Occipital lobe (tissue), 2 donors: ENCODE results near the gene MT1F. TPM values are rescaled to one million over a fixed set of nuclear protein-coding genes. Genes with fewer than 3 reads are reported as not detected.
"Not testable (repeated sequence)": the region's sequence is repeated elsewhere in the genome, so short reads cannot be mapped to it uniquely, and the experiment has no call there.

Experiments
- DNase-seq: peaks from one replicate; lab custom pipeline; 2025; lab: John Stamatoyannopoulos, UW
- total RNA-seq: library from RNA; depleted of rRNA; stranded (reverse); fragments of >200 nt; gene quantifications from one replicate; pipeline ENCODE4 v1.2.3, GENCODE V29; 2014

MT1F gene
- total RNA-seq, 1 donor from 2014 or later, result 2.5 TPM

GRCh38 chr16:56670620-56670934, 12.8 kb downstream of the MT1F start:
- no peak for DNase-seq

GRCh38 chr16:56671691-56672090, 13.9 kb downstream of the MT1F start:
- DNase-seq, result not testable (repeated sequence)

GRCh38 chr16:56672171-56672570, 14.4 kb downstream of the MT1F start:
- DNase-seq, result not testable (repeated sequence)

GRCh38 chr16:56672761-56673536, 15.2 kb downstream of the MT1F start:
- DNase-seq, result no peak

- no peak for DNase-seq
Observed at GRCh38 chr16:56673921-56674320, 16.2 kb downstream of the MT1F start.

GRCh38 chr16:56674570-56674969, 16.8 kb downstream of the MT1F start:
- DNase-seq, result not testable (repeated sequence)

GRCh38 chr16:56675685-56676210, 18.0 kb downstream of the MT1F start:
- DNase-seq, result no peak

- no peak for DNase-seq
Observed at GRCh38 chr16:56677474-56677873, 19.7 kb downstream of the MT1F start.

- DNase-seq, result no peak
Observed at GRCh38 chr16:56679078-56679730, 21.4 kb downstream of the MT1F start.

GRCh38 chr16:56679818-56680217, 22.1 kb downstream of the MT1F start:
- DNase-seq, result no peak

GRCh38 chr16:56681939-56682702, 24.4 kb downstream of the MT1F start, which contains the start of gene MT1X:
MT1X (plus strand) TSS chr16:56682470; CDS start chr16:56682541, 71 bp downstream.
- peak; percentile 89 for DNase-seq

- no peak for DNase-seq
Observed at GRCh38 chr16:56682703-56683397, 25.1 kb downstream of the MT1F start.

- DNase-seq, result no peak
Observed at GRCh38 chr16:56683424-56684172, 25.8 kb downstream of the MT1F start.

- no peak for DNase-seq
Observed at GRCh38 chr16:56684256-56684925, 26.6 kb downstream of the MT1F start.

- no peak for DNase-seq
Observed at GRCh38 chr16:56684926-56685590, 27.3 kb downstream of the MT1F start.

GRCh38 chr16:56686758-56687157, 29.0 kb downstream of the MT1F start:
- no peak for DNase-seq

GRCh38 chr16:56688762-56689161, 31.0 kb downstream of the MT1F start:
- no peak for DNase-seq

- no peak for DNase-seq
Observed at GRCh38 chr16:56689171-56689570, 31.4 kb downstream of the MT1F start.

- no peak for DNase-seq
Observed at GRCh38 chr16:56690420-56691122, 32.8 kb downstream of the MT1F start.
